ENCODE measurements around the gene TBC1D8. TPM values are rescaled to one million over a fixed set of nuclear protein-coding genes. Genes with fewer than 3 reads are reported as not detected.

Gene TBC1D8
- total and polyA plus RNA-seq, 2 of the 13 experiments (the other 11 are each of a cell fraction or from before 2014, with no cell fraction given), result 45.1 to 95.4 TPM

- peak; percentile 41; the same call in 1 of the 2 replicates for TF ChIP-seq SOX13 (IDR thresholded peaks at IDR 0.05)
- TF ChIP-seq SOX13 (CRISPR knock-in tag; conservative IDR thresholded peaks at IDR 0.05 in 1 of 2, IDR thresholded peaks at IDR 0.05 in 1 of 2), result peak in 1 of 2 experiments; percentile 94; a peak in 2 of 4 replicates
- no peak for TF ChIP-seq NFE2L2 (IDR thresholded peaks at IDR 0.05; ENCODE audit: low read length)
- no peak for TF ChIP-seq PCBP2 (optimal IDR thresholded peaks at IDR 0.05; ENCODE audit: low read depth, low read length, poor library complexity, severe bottlenecking)
- peak; percentile 49; the same call in 1 of the 2 replicates for TF ChIP-seq FOXA1 (IDR thresholded peaks at IDR 0.05)
- TF ChIP-seq FOXA1 (CRISPR knock-in tag; IDR thresholded peaks at IDR 0.05), result peak; percentile 84
- TF ChIP-seq ZNF331 (CRISPR knock-in tag; IDR thresholded peaks at IDR 0.05), result peak; percentile 71; the same call in 1 of the 2 replicates
- no peak for TF ChIP-seq ZZZ3 (CRISPR knock-in tag; IDR thresholded peaks at IDR 0.05; ENCODE audit: borderline replicate concordance)
- TF ChIP-seq TFAP4 (IDR thresholded peaks at IDR 0.05; ENCODE audit: borderline replicate concordance, low read depth), result peak; percentile 33; the same call in 1 of the 2 replicates
- no peak for TF ChIP-seq SRSF1 (optimal IDR thresholded peaks at IDR 0.05; ENCODE audit: low read depth, low read length)
- no peak for TF ChIP-seq HES4 (CRISPR knock-in tag; IDR thresholded peaks at IDR 0.05; ENCODE audit: borderline replicate concordance)
- 0 out of 2 replicates have a peak, but pooled peaks have one; percentile 23 for TF ChIP-seq ZSCAN20 (CRISPR knock-in tag; IDR thresholded peaks at IDR 0.05; ENCODE audit: borderline replicate concordance)
- peak; percentile 91; the same call in 1 of the 2 replicates for TF ChIP-seq MEIS1 (CRISPR knock-in tag; IDR thresholded peaks at IDR 0.05; ENCODE audit: borderline replicate concordance)
- no peak for TF ChIP-seq ZNF232 (CRISPR knock-in tag; IDR thresholded peaks at IDR 0.05; ENCODE audit: borderline replicate concordance)
- TF ChIP-seq BORCS8-MEF2B (CRISPR knock-in tag; IDR thresholded peaks at IDR 0.05), result no peak
- no peak for TF ChIP-seq ZBTB44 (CRISPR knock-in tag; IDR thresholded peaks at IDR 0.05)
- no peak for TF ChIP-seq ZNF672 (CRISPR knock-in tag; IDR thresholded peaks at IDR 0.05)
- no peak for TF ChIP-seq AGO1 (IDR thresholded peaks at IDR 0.05; ENCODE audit: low read depth, low read length, poor library complexity, severe bottlenecking)
- TF ChIP-seq RXRA (CRISPR knock-in tag; IDR thresholded peaks at IDR 0.05), result peak; percentile 96
- TF ChIP-seq KAT8 (CRISPR knock-in tag; IDR thresholded peaks at IDR 0.05), result peak; percentile 81
- TF ChIP-seq MBD4 (IDR thresholded peaks at IDR 0.05; ENCODE audit: borderline replicate concordance, low read length), result no peak
- peak; percentile 73 for TF ChIP-seq ZNF644 (CRISPR knock-in tag; IDR thresholded peaks at IDR 0.05; ENCODE audit: low read depth)
- TF ChIP-seq YEATS4 (CRISPR knock-in tag; IDR thresholded peaks at IDR 0.05; ENCODE audit: borderline replicate concordance), result peak; percentile 26; the same call in 1 of the 2 replicates
- peak; percentile 51 for TF ChIP-seq ARID3A (IDR thresholded peaks at IDR 0.05; ENCODE audit: low read depth, low read length)
- TF ChIP-seq ETS1 (CRISPR knock-in tag; IDR thresholded peaks at IDR 0.05), result no peak
- peak; percentile 32; the same call in 1 of the 3 replicates for TF ChIP-seq MXI1 (IDR thresholded peaks at IDR 0.05; ENCODE audit: borderline replicate concordance, low read depth, low read length)
These were observed 26.4 kb downstream of the TBC1D8 start (continued) for GRCh38 chr2:101124643-101125366.

Data from HepG2 (cell line).